Kidney glomerular epithelial cell (primary cell): ENCODE data around the gene RPL21.
"Not testable (repeated sequence)": the region's sequence is repeated elsewhere in the genome, so short reads cannot be mapped to it uniquely, and the experiment has no call there.

Source experiments
- DNase-seq: peaks from one replicate; lab custom pipeline; 2025; lab: John Stamatoyannopoulos, UW

The RPL21 gene

DNA sequence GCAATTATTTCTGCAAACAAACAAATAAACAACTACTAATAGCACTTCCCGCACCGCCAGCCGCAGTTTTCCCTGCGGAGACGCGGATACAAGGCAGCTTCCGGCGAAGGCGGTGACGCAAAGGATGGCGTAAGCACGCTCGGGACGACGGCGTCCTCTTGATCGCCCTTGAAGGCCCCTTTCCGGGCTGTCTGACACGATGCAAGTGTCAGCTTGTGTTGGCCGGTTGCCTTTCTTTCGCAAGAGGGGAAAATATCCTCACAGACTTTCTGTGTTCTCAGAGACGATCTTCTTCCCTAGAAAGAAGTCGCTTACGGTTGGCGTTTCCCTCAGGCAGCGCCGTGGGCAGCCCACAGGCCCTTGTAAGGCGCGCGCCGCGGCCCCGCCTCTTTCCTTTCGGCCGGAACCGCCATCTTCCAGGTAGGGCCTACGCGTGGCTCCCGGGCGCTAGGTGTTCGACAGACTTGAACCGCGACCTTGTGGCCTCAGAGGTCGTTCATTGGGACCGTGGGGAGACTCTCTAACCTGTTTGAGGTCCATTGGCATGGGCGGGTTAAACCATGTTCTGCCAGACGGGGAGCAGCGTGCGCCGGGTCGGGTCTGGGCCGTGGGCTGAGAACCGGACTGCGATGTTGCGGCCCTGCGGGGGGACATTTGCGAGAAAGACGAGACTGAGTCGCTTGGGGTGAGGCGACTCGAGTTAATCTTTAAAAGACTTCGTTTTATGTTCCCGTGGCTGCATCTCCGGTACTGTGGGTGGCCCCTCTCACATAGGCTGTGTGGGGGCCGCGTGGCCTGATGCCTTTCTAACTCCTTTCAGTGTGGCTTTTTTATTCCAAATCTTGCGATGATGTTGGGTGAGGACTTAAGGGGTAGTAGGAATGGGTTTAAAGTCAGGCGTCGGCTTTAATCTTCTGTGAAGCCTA, at the start of gene RPL21:
Gene RPL21 (plus strand): TSS at position 393 of the 926 bp plus-strand sequence. CDS start 2,219 bp downstream, outside the sequence.
- DNase-seq = peak; percentile 93

DNA sequence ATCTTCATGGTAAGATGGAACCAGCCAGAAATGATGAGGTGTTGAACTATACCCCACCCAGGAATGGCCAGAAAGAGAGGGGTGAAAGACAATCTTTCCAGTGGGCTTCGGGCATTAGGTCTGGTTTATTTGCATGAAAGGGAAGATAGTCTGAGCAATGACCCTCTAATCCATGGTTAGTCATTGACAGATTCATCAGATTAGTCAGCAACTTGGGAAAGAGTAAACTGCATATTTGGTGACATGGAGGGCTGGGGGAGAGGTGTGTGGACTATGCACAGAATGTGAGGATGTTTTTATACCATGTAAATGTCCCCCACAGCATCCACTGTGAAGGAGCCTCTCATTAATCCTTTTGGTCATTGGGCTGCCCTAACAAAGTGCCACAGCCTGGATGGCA, 49.7 kb upstream of the RPL21 start:
- DNase-seq = peak; percentile 17

DNA sequence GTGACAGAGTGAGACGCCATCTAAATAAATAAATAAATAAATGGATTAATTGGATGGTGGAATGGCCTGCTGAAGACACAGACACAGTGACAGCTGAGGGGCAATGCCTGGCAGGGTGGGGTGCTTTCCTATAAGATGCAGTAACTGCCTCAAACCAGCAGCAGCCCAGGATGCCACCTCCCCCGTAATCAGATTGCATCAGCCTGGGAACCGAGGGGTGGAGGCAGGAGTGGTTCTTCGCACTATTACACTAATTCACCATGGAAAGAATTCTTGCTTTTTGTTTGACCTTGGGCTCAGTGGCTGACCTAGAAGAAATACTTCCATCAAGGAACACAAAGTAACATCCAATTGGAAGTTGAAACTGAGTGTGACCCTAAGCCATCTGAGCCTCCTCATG, 48.2 kb upstream of the RPL21 start:
- no peak for DNase-seq

DNA sequence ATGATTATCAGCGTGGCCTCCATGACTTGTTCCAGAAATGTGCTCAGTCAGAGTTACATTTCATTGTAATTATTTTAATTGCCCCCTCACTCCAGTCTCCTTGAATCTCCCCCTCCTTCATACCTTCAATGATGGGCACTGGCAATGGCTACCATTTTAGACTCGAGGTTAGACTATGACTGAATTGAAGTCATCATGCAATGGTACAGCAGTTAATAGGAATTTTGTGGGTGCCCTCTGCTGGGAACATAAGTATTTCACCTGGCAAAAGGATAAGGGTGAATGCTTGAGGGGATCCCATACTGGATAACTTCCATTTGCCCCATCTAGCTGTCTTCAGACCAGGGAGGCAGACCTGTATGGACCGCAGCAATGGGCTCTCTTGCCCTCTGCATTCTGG, 47.5 kb upstream of the RPL21 start:
- no peak for DNase-seq

DNA sequence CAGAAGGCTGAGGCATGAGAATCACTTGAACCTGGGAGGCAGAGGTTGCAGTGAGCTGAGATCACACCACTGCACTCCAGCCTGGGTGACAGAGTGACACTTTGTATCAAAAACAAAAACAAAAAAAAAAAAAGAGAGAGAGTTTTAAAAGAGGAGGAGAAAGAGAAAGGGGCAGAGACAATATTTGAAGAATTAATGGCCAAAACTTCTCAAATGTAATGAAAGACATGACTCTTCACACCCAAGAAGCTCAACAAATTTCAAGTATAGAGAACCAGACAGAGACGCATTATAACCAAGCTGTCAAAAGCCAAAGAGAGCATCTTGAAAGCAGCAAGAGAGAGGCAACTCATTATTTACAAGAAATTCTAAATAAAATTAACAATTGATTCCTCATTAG, 42.8 kb upstream of the RPL21 start:
- no peak for DNase-seq

DNA sequence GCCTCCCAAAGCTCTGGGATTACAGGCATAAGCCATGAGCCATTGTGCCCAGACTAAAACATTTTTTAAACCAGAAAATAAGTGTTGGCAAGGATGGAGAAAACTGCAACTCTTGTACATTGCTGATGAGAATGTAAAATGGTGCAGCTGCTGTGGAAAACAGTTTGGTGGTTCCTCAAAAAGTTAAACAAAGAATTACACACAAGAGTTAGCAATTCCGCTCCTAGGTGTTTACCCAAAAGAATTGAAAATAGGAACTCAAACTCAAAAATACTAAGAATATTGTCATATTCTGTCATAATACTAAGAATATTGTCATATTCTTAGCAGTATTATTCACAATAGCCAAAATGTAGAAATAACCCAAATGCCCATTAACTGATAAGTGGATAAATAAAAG, 40.1 kb upstream of the RPL21 start:
- no peak for DNase-seq

DNA sequence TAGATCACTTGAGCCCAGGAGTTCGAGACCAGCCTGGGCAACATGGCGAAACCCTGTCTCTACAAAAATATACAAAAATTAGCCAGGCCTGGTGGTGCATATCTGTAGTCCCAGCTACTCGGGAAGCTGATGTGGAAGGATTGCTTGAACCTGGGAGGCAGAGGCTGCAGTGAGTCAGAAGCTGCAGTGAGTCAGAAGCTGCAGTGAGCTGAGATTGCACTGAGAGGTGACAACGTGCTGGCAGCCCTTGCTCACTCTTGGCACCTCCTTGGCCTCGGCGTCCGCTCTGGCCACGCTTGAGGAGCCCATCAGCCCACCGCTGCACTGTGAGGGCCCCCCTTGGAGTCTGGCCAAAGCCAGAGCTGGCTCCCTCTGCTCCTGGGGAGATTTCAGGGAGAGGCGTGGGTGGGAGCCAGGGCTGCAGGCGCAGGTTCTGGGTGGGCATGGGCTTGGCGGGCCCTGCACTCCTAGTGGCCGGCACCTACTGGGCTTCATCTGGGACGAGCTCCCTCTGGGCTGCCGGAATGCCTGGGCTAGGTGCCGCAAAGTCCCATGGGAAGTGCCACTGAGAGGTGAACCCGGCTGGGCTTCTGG, 39.5 kb upstream of the RPL21 start:
- no peak for DNase-seq

DNA sequence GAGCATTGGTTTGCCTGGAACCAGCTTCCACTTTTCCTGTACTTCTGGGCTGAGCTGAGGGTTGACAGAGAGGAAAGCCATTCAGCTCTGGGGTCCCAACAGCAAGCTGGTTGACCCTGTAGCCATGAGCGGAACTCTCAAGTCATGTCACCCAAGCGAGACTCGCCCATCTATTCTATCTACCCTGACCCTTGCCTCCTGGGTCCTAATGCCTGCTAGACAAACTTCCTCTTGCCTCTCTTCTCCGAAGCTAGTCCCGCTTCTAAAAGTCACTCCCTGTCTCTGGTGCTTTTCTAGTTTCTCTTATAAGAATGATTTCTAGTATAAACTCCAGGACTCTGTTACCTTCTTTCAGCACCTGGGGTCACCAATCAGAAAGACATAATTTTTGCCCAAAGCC, 38.0 kb upstream of the RPL21 start:
- DNase-seq = not testable (repeated sequence)

DNA sequence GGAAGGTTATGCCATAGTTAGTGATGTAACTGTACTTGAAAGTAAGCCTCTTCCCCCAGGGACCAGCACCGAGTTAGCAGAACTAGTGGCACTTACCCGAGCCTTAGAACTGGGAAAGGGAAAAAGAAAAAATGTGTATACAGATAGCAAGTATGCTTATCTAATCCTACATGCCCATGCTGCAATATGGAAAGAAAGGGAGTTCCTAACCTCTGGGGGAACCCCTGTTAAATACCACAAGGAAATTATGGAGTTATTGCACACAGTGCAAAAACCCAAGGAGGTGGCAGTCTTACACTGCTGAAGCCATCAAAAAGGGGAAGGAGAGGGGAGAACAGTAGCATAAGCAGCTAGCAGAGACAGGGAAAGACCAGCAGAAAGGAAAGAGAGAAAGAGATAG, 33.6 kb upstream of the RPL21 start:
- not testable (repeated sequence) for DNase-seq

DNA sequence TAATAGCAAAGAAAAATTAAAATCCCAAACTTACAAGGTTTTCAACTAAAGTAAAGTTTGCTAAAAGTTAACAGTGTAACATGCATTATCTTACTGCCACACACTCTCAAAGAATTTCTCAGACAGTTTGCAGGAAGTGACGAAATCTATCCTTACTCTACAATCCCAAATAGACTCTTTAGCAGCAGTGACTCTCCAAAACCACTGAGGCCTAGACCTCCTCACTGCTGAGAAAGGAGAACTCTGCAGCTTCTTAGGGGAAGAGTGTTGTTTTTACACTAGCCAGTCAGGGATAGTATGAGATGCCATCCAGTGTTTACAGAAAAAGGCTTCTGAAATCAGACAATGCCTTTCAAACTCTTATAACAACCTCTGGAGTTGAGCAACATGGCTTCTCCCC, 32.5 kb upstream of the RPL21 start:
- not testable (repeated sequence) for DNase-seq

DNA sequence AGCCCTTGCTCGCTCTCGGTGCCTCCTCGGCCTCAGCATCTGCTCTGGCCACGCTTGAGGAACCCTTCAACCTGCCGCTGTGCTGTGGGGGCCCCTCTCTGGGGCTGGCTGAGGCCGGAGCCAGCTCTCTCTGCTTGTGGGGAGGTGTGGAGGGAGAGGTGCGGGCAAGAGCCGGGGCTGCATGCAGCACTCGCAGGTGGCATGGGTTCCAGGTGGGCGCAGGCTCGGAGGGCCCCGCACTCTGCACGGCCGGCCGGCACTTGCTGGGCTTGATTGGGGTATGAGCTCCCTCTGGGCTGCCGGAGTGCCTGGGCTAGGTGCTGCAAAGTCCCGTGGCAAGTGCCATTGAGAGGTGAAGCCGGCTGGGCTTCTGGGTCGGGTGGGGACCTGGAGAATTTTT, 31.7 kb upstream of the RPL21 start:
- no peak for DNase-seq

DNA sequence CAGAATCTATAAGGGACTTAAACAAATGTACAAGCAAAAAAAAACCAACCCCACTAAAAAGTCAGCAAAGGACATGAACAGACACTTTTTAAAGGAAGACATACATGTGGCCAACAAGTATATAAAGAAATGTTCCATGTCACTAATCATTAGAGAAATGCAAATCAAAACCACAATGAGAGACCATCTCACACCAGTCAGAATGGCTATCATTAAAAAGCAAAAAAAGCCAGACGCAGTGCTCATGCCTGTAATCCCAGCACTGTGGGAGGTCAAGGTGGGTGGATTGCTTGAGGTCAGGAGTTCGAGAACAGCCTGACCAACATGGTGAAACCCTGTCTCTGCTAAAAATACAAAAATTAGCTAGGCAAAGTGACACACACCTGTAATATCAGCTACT, 29.3 kb upstream of the RPL21 start:
- not testable (repeated sequence) for DNase-seq

DNA sequence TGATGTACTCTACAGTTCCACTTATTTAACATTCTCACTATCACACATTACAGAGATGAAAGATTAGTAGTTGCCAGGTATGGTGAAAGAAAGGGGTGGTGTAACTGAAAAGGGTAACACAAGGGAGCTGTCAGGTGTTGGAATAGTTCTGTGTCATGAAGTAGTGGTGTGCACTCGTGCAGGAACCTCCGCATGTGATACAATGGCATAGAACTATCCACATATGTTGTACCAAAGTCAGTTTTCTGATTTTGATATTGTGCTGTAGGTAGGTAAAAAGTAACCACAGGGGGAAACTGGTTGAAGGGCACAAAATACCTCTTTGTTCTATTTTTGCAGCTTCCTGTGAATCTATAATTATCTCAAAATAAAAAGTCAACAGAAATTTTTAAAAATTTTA, 24.4 kb upstream of the RPL21 start:
- DNase-seq = no peak

DNA sequence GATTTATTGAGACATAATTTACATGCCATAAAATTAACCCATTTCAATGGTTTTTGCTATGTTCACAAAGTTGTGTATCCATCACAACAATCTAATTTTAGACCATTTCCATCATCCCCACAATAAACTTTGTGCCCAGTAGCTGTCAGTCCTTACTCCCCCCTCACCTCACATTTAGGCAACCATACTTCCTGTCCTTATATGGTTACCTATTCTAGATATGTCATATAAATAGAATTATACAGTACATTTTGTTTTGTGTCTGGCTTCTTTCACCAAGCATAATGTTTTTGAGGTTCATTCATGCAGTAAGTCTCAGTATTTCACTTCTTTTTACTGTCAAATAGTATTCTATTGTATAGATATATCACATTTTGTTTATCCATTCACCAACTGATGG, 23.2 kb upstream of the RPL21 start:
- no peak for DNase-seq

DNA sequence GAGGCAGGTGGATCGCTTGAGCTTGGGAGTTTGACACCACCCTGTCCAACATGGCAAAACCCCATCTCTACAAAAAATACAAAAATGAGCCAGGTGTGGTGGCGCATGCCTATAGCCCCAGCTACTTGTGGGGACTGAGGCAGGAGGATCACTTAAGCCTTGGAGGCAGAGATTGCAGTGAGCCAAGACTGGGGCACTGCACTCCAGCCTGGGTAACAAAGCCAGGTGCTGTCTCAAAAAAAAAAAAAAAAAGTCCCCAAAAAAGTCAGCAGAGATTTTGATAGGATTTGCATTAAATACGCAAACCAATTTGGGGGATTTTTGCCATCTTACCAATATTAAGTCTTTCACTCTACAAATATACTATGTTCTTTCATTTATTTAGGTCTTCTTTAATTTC, 21.7 kb upstream of the RPL21 start:
- no peak for DNase-seq

DNA sequence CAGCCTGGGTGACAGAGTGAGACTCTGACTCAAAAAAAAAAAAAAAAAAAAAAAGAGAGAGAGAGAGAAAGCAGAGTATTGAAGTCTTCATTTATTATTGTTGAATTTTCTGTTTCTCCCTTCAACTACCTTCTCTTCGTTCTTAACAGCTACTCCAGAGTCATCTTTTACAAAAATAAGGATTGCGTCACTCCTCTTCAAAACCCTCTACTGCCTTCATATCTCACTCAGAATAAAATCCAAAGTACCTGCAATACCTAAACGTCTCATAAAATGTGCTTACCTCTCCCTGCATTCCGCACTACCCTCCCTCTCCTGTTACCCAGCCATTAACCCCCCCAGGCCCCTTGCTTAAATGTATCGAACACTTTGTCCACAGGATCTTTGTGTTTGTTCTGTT, 17.4 kb upstream of the RPL21 start:
- no peak for DNase-seq

DNA sequence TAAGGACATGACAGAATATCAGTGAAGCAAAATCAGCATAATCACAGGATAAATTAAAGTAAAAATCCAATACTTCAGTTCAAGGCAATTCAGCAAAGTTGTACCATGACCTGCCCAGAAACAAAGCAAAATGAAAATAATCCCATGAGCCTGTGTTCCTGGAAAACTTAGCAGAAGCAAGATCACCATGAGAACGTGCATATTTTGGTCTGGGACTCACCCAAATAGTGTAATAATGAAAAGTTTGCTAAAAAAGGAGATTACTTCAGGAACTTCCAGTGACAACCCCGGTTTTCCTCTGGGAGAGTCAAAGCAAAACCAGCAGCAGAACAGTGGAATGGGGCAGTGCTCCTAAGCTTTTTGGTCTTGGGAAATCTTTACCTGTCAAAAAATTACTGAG, 14.9 kb upstream of the RPL21 start:
- no peak for DNase-seq

DNA sequence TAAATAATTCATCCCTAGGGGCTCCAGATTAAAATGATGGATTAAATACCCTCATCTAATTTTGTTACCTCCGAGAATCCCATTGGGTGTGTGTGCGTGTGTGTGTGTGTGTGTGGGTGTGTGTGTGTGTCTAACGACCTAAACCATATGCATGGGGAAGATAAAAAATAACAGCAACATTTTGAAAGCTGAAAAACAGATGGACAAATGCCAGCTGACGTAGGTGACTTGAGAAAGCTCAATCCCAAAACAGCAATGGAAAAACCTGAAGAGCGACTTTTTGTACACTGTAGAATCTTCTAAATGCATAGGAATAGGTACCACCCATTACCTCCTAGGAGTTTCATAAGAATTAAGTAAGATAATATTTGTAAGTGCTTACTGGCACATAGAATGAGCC, 8.7 kb upstream of the RPL21 start:
- DNase-seq = no peak

DNA sequence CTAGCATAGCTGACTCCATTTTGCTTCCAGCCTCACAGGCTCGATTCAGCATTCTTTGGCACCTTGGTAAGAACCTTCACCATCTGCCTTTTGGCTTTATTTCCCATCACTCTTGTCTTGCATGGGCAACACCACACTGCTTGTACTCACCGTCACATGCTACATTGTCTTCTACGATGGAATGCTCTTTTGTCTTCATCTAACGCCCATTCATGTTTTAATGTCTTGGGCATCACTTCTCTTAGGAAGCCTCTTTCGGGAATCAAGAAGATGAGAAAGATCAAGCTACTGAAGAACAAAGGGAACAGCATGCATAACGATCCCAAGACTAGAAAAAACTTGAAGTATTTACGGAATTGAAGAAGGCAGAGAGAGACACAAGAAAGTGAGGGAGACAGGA, 5.7 kb upstream of the RPL21 start:
- DNase-seq = no peak

DNA sequence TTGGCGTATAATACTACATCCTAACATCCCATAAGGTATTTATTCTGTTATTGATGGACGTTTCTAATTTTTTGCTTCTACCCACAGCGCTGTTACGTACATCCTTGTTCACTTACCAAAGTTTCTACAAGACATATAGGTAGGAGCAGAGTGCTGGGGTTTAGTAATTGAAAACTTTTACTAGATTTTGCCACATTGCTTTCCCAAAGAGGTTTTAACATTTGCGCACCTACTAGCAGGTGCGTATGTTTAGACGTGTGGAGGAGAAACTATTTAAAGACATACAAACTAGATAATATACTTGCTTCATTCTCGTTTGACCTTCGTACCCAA, 559 bp upstream of the RPL21 start:
- no peak for DNase-seq

DNA sequence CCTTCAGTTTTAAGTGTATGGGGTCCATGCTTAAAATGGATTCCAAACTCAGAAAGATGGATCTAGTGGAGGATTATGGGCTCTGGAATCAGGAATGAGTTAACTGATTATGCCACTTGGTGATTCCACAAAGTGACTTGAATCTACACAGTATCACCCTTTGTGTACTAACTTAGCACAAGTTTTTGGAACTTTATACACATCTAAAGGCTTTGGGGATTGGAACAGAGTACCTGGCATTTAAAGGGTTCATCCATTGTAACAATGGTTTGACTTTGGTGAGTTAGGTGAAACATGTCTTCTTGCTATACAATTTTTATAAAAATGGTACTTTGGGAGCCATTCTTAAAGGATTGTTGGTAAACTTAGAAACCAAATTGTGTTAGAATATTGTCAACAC, 1.1 kb downstream of the RPL21 start:
- DNase-seq = no peak

DNA sequence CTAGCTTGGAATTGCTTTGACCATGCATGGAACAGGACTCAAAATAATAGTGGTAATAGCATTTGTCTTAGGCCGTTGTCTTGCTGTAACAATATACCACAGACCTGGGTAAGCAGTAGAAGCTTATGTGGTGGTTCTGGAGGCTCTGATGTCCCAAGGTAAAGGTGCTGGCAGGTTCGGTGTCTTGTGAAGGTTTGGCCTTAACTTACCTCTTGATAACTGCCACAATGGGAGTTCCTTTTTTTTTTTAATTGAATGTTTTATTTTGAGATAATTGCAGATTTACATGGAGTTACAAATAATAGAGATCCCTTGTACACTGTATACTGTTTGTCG, 5.8 kb downstream of the RPL21 start:
- DNase-seq = no peak

DNA sequence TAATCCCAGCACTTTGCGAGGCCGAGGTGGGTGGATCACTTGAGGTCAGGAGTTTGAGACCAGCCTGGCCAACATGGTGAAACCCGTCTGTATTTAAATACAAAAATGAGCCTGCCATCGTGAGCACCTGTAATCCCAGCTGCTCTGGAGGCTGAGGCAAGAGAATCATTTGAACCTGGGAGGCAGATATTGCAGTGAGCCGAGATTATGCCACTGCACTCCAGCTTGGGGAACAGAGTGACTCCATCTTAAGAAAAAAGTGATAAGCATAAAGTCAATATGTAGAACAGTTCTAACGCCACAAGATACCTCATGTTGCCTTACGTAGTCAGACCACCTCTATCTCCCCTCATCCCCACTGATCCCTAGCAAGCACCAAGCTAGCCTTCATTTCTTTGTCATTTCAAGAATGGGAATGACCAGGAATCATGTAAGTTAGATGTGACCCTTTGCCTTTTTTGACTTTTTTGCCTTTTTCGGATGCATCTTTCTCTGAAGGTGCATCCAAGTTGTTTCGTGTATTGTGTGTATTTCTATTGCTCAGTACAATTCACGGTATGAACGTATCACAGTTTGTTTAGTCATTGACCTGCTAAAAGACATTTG, 6.4 kb downstream of the RPL21 start:
- no peak for DNase-seq
